ENCODE measurements around the gene PRDM15. TPM values are rescaled to one million over a fixed set of nuclear protein-coding genes. Genes with fewer than 3 reads are reported as not detected.

Gene PRDM15
- total RNA-seq, 2 experiments from 2014 or later: 12.2 to 13.0 TPM

DNA sequence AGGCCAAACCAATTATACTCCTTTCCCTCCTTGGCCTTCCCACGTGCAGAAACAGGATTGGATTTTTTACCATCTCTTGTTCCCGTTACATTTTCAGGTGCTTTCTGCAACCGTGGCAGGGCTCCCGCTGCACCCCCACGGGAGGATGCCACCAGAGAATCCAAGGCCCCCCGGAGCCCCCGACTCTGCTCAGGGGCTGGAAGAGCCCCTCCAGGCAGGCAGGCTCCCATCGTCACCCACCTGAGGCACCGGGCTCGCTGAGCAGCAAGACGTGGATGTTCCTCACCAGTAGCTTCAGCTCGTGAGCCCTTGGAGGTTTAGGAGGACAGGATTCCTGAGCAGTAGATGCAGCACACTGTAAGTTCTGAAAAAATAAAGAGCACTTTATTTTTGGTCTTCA, 35.2 kb upstream of the PRDM15 start:
- ChIA-PET CTCF (no interaction called here), POLR2A (no interaction called here)

DNA sequence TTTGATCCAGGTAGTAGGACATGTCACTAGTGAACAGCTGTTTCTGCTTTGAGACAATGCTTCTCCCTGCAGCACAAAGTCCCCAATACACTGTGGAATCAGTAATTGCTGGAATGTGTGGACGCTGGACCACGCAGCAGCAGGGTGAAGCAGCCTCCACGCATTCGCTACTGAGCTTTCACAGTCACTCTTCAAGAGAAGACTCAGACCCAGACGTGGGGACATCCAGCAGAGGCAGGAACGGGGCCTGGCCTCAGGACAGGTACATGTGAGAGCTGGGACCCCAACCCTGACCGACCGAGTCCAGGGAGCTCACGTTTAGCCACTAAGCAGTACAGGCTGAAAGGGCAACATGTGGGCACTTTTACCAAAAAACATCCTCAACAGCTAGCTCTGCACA, 34.1 kb upstream of the PRDM15 start:
- ChIA-PET POLR2A (no interaction called here), CTCF (no interaction called here)

DNA sequence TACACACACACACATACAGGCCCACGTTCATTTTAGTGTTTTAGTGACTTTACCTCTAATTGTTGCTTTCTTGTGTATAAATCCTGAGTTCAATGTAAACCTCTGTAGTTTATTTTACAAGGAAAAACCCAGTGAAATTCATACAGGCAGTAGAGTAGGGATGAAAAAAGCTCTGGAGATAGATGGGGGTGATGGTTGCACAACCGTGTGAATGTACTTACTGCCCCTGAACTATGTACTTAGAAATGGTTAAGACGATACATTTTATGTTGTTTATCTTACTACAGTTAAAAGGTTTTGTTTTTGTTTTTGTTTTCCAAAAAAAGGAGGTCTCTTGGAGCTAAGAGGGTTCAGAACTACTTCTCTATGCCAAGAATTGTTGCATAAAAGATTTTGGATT, 29.7 kb upstream of the PRDM15 start:
- POLR2A ChIA-PET: interaction anchor here (0.6 kb wide), 1 partner anchor 29 kb away, joined by 3 read pairs; no protein-coding TSS in a partner anchor
- CTCF ChIA-PET: no interaction called here

DNA sequence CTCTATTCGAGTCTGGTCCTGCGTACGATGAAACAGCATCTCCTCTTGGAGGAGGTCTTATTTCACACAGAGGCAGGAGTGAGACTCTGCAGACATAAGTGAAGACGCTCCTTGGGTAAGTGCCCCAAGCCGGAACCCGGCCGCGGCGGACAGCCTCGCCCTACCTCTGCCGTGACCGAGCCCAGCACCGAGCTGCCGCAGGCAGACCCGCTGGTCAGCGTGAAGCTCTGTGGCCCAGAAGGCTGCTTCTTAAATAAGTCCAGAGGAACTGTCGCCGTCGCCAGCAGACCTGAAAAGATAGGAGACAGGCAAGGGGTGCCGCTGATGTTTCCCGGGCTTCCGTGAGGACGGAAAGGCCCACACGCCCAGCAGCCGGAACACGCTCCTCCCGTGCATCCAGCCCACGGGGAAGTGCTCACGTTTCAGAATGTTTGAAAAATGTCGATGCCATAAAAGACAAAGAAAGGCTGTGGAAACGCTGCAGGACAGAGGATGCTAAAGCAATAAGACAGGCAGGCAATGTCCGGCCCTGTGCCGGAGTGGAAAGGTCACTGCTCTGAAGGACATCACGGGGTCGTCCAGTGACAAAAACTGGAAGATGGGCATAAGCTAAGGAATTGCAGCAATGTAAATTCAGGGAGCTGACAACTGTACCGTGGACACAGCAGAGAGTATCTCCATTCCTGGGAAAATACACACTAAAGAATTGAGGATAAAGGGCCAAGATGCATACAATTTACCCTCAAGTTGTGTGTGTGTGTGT, 28.5 kb upstream of the PRDM15 start:
- POLR2A ChIA-PET: no interaction called here
- CTCF ChIA-PET: no interaction called here

DNA sequence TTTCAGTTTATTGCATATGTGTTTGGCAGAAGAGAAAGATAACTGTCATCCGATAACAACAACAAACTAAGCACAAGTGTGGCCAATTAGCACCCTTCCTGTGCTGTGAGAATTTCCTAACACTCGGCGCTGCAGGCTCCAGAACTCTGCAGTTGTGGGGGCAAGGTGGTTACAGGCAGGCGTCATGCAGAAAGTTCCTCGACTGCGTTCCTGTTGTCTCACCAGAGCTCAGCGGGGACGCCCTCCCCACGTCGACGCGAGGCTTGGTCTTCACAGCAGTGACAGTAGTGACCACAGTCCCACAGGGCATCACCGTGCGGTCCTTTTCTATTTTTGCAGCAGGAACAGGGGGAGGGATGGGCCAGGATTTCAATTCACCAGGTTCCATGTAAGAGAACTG, 27.6 kb upstream of the PRDM15 start:
- ChIA-PET POLR2A (no interaction called here), CTCF (no interaction called here)

DNA sequence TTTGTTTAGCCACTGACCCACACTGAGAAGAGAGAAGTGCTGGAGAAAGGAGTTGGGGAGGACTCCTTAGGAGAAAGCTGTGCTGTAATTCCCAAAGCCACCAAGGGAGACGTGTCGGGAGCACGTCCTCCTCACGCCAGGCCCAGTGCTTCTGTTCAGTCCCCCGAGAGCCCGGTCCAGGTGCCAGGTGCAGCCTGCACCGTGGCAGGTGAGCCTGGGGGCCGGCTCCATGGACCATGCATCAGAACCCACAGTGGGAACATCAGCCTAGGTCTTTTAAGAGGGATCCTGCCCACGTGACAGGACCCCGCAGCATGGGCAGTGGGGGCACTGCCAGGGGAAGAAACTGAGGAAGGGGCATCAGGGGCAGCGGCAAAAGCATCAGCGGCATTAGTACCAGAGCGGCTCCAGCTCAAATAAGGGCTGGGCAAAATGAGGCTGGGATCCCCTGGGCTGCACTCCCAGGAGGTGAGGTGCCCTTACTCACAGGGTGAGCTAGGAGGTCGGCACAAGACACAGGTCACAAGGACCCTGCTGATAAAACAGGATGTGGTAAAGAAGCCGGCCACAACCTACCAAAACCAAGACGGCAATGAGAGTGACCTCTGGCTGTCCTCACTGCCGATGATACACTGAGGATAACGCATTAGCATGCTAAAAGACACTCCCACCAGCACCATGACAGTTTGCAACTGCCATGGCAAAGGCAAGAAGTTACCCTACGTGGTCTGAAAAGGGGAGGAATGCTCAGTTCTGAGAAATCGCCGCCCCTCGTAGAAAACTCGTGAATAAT, 24.6 kb upstream of the PRDM15 start:
- POLR2A ChIA-PET: no interaction called here
- CTCF ChIA-PET: no interaction called here

DNA sequence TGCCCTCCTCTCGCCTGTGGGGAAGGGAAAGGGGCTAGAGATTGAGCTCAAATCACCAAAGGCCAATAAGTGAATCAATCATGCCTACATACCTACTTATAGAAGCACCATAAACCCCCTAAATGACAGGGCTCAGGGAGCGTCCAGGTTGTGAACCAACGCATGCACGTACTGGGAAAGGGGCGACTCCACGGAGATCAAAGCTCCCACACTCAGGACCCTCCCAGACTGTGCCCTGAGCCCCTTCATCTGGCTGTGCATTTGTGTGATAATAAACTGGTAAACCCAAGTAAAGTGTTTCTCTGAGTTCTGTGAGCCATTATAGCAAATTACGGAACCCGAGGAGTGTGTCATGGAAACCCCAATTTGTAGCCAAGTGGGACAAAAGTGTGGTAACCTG, 23.8 kb upstream of the PRDM15 start:
- POLR2A ChIA-PET: no interaction called here
- CTCF ChIA-PET: interaction anchor here (0.8 to 1.2 kb wide), 2 partner anchors 9 to 23 kb away, joined by 3 read pairs; no protein-coding TSS in a partner anchor

DNA sequence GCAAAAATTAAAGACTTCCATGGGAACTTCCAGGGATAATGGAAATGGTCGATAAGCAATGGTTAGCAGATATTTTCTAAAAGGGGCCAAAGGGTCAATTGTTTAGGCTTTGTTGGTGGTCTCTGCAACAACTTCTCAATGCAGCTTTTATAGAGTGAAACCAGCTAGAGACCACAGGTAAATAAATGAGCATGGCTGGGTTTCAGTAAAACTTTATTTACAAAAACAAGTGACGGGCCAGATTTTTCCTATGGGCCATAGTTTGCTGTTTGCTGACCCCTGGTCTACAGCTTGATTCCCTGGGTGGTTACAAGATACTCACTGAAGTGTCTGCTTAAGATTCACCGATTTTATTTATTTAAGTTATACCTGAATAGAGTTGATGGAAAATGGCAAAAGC, 22.6 kb upstream of the PRDM15 start:
- POLR2A ChIA-PET: no interaction called here
- CTCF ChIA-PET: no interaction called here

DNA sequence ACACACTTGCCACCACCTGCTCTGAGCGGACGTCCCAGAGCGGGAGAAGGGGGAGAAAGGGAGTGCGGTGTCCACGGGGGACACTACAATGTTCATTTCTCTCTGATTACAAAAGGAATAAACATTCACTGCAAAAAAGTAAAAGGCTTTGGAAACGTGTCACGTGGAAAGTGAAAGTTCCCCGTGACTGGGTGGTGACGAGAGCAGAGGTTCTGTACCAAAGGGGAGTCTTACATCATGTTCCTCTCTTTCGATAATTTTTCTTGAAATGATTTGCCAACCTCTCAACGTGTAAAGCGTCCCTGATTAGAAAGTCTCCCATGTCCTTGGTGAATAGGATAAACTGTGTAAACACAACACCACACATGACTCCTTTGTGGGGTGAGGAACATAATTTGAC, 22.0 kb upstream of the PRDM15 start:
- CTCF ChIA-PET: no interaction called here

DNA sequence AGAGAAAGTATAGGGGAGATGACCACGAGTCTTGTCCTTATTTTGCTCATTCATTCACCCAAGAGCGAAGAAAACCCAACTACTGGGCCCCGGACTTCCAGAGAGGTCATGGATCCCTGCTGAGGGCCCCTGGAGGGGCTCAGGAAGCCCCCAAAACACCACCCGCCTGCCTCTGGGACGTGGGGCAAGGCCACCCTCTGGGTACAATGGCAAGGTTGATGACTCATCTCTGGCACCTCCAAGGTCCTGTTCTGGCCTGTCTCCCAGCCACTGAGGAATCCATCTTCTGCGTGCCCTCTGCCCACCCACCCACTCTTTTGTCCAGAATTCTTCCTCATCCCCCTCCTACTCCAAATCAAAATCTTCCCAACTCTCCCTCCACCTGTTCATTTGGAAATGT, 21.3 kb upstream of the PRDM15 start:
- ChIA-PET CTCF (interaction anchor here (1.2 kb wide), 1 partner anchor 208 kb away, joined by 4 read pairs; no protein-coding TSS in a partner anchor), POLR2A (no interaction called here)

More for the DNA sequence above, 22.0 kb upstream of the PRDM15 start:
- POLR2A ChIA-PET: no interaction called here

DNA sequence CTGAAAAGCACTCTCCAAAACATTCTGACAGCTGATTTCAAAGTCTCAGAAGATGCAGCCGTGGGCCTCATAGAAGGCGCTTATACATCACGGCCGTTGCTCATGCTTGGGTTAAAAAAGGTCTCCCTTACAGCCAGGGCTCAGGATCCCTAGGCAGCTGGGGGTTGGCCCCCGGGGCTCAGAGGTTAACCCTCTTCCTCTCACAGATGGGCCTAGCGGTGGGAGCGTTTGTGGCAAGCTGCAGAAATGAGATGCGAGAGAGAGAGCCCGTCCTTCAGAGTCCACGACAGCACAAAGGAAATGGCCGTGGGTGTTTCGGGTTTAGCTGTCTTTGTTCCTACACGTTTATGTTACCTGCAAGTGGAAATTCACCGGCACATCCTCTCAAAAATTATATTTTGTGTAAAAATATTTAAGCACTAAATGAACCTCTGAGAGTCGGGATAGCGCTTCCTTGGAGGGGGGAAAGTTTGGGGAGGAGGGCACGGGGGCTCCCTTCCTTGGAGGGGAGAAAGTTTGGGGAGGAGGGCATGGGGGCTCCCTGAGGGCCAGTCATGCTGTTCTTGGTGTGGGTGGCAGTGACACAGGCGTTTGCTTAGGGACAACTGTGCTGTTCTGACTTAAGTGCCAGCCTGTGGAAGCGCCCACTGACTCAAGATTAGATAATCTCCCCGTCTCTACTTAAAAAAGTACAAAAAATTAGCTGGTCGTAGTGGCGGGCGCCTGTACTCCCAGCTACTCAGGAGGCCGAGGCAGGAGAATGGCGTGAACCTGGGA, 20.5 kb upstream of the PRDM15 start:
- POLR2A ChIA-PET: interaction anchor here (0.8 kb wide), 1 partner anchor 20 kb away, joined by 5 read pairs; the partner anchor contains the start of gene PRDM15

DNA sequence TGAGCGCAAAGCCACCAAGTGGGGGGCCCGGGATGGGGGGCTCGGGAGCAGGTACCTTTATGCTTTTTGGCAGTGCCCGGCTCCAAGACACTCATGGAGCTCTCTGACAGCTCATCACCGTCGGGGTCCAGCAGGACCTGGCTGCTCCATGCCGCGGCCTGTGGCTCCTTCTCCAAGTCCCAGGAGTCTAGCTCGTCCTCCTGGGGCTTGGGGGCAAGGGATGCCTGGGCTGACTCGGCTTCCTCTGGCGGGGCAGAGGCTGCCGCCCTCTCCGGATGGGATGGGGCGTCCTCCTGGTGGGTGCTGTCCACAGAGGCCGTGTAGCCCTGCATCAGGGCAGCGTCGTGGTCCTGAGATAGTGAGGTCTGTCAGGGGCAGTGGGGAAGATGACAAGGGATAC, 19.9 kb upstream of the PRDM15 start:
- POLR2A ChIA-PET: interaction anchor here (0.8 kb wide), 1 partner anchor 19 kb away, joined by 5 read pairs; the partner anchor contains the start of gene PRDM15
- CTCF ChIA-PET: interaction anchor here (0.9 kb wide), 1 partner anchor 15 kb away, joined by 4 read pairs; no protein-coding TSS in a partner anchor

More for the DNA sequence above, 20.5 kb upstream of the PRDM15 start:
- CTCF ChIA-PET: interaction anchor here (0.9 to 1.2 kb wide), 2 partner anchors 16 to 208 kb away, joined by 4 read pairs; no protein-coding TSS in a partner anchor

DNA sequence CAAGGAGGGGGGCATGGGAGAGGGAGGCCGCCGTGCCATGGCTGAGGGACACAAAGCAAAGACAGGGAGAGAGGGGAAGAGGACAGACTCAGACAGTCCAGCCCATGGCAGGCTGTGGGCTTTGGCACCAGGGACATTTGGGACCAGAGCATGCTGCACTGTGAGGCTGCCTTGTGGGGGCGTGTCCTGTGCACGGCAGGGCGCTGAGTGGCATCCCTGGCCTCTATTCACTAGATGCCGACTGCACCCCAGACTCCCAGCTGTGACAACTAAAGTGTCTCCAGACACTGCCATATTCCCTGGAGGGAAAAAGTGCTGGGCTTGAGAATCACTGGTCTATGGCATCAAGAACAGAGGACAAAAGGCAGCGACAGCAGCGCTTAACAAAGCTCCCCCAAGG, 18.6 kb upstream of the PRDM15 start:
- ChIA-PET CTCF (no interaction called here), POLR2A (no interaction called here)

DNA sequence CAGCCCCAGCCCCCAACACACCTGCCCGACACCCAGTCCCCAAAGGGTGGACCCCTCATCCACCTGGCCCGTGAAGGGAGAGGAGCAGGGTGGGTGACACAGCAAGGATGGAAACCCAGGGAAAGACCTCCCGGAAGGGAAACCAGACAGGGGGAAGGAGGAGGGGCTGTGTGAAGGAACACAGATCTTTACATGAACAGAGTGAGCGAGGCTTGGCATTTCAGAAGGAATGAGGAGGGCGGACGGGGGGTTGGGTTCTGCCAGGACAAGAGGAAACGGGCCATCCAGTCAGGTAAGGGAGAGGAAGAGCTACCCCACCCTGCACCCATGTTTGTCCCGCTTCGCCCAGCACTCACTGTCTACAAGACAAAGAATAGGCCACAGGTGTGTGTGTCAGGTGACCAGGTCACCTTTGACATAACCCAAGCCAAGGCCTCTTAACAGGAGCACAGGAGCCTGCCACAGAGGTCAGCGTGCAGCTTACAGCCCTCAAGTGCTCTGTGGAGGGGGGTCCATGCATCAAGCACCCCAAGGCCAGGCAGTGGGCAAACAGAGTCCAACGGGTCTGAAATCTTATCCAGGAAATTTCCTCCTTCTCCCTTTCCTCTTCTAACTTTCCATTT, 18.0 kb upstream of the PRDM15 start:
- CTCF ChIA-PET: interaction anchor here (1.0 kb wide), 1 partner anchor 15 kb away, joined by 4 read pairs; no protein-coding TSS in a partner anchor
- POLR2A ChIA-PET: interaction anchor here (0.6 kb wide), 1 partner anchor 13 kb away, joined by 4 read pairs; no protein-coding TSS in a partner anchor

DNA sequence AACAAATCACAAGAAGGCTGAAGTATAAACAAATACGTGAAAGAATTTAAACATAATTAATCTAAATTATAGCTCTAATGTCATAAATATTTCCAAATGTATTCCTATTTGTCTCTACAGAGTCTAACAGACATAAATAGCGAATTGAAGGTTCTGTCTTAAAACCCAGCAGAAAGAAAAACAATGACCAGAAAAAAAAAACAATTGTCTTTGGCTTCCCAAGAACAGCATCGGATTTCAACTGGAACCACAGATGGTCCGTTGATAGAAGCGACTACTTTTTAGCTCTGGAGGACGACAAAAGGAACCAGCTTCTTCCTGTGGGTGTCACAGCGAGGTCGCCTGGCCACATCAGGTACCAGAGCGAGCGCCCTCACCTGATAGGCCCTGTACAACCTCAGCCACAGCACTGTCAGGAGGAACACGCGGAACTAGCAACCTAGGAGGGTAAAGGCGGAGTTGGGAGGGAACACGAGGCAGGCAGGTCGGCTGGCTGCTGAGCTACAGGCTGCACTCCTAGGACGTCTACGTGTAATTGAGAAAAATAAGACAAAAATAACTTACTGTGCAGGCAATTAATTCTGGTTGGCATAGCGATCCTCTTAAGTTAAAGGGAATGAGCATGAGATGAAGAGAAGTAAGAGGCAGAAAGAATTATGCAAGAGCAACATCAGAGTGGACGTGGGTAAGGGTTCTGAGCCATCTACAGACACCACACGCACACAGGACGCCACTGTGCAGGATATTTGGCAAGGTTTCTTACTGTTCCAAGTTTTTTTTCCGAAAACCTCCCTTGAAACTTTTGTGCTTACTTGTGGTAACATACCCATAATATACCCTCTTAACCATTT, 16.7 kb upstream of the PRDM15 start:
- ChIA-PET CTCF (interaction anchor here (1.0 to 1.2 kb wide), 2 partner anchors 14 to 16 kb away, joined by 4 to 5 read pairs; no protein-coding TSS in a partner anchor), POLR2A (interaction anchor here (0.7 kb wide), 1 partner anchor 16 kb away, joined by 3 read pairs; no protein-coding TSS in a partner anchor)

DNA sequence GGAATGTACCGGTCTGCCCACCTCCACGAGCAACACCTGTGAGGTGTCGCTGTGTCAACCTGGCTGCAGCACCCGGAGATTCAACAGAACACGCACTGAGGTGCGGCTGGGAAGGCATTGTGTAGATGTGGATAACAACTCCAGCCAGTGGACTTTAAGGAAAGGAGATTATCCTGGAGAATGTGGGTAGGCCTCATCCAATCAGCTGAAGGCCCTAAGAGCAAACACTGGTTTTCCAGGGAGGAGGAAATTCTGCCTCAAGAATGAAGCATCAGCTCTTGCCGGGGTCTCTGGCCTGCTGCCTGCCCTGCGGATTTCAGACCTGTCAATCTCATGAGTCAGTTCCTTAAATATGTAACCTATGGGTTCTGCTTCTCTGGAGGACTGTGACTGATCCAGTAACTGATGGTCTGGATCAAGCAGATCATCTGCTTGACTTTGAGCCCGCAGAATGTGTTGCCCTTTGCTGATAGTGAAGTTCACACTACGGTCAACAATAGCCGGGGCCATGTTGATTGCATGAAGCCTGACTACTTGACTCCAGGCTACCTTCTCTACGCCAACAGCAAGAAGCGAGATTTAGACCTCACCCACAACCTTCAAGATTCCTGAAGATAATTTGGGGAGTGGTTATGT, 15.9 kb upstream of the PRDM15 start:
- CTCF ChIA-PET: no interaction called here
- POLR2A ChIA-PET: interaction anchor here (0.7 kb wide), 1 partner anchor 15 kb away, joined by 3 read pairs; no protein-coding TSS in a partner anchor

DNA sequence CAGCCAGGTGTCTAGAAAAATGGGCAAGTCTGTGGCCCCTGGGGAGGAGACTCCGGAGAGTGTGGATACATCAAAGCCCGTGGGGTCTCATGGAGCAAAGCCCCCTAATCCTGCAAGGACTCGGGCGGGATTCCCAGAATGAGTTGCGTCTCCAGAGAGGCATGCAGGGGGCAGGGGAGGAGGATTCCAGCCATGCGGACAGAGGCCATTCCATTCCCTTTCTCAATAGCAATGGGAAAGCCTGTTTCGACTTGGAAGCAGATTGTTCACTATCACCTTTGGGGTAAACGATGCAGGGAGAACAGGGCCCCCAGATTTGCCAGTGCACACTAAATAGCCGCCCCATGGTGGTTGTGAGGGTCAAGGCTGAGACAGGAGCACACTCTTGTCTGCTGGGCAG, 15.4 kb upstream of the PRDM15 start:
- ChIA-PET POLR2A (no interaction called here), CTCF (no interaction called here)

DNA sequence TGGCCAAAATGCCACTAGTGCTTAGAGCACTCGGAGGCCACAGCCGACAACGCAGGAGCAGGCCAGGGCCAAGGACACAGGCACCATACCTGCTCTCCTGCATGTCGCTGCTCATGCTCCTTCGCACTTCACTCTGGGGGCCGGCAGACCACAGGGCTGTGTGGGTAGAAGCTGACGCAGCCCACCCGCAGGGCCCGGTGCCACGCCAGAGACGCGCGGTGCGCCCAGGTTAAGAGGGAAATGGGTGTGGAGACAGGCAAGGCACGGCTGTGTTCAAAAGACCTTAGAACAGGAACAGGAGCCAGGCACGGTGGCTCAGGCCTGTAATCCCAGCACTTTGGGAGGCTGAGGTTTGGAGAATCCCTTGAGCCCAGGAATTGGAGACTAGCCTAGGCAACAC, 13.6 kb upstream of the PRDM15 start:
- CTCF ChIA-PET: no interaction called here
- POLR2A ChIA-PET: no interaction called here
